A549 (cell line): ENCODE results near the gene NXPE3. TPM values are rescaled to one million over a fixed set of nuclear protein-coding genes. Genes with fewer than 3 reads are reported as not detected.

Experiments
- ATAC-seq, 2 experiments: fragments of 200-7000 bp in 1 of 2; fragments of >200 bp in 1 of 2; cut with Nextera tagmentation in 1 of 2; cut with Tn5 transposase in 1 of 2; 3 replicates each; pipeline versions ENCODE4 v1.8.0 to v1.9.1; 2018 to 2020; ENCODE audit warnings: mild to moderate bottlenecking in 1 of 2, moderate library complexity in 1 of 2
- CTCF ChIA-PET: fragments of 300-600 bp; sonication (Branson Sonifier 250); formaldehyde crosslinking; extraction: SDS; loops from one replicate; lab custom pipeline; 2021; ENCODE audit warnings: antibody characterized with exemption, inconsistent platforms; lab: Yijun Ruan, JAX
- POLR2A ChIA-PET: fragments of 350-600 bp; formaldehyde crosslinking; extraction: SDS; loops from one replicate; lab custom pipeline; 2021; ENCODE audit warnings: antibody characterized with exemption, inconsistent platforms; lab: Yijun Ruan, JAX
- DNase-seq, 2 experiments: peaks; one replicate each; pipeline versions ENCODE4 v3.0.0 to v3.0.0-alpha.2; 2011 to 2016; ENCODE audit warnings: low read depth in 1 of 2, low spot score in 1 of 2
- FAIRE-seq: peaks from 2 replicates; lab custom pipeline; 2011; peaks lifted over from hg19 to GRCh38; lab: Jason Lieb, UNC
- H3K27ac ChIP-seq, 2 experiments: fragments of >200 bp; sonication (Bioruptor Twin); formaldehyde crosslinking; 3 replicates each; pipeline ENCODE4 v1.5.1; 2016 to 2017
- H3K4me1 ChIP-seq: fragments of >200 bp; sonication (Bioruptor Twin); formaldehyde crosslinking; 3 replicates; pipeline ENCODE4 v1.6.1; 2016
- H3K4me2 ChIP-seq: fragments of >200 bp; sonication (Bioruptor Twin); formaldehyde crosslinking; 3 replicates; pipeline ENCODE4 v1.6.1; 2016
- H3K4me3 ChIP-seq: fragments of >200 bp; sonication (Bioruptor Twin); formaldehyde crosslinking; 3 replicates; pipeline ENCODE4 v1.5.1; 2016
- H3K9me3 ChIP-seq: fragments of >200 bp; sonication (Bioruptor Twin); formaldehyde crosslinking; 3 replicates; pipeline ENCODE4 v1.6.1; 2016
- ATOH8 ChIP-seq: fragments of 250-450 bp; sonication (Bioruptor Pico); IDR thresholded peaks from 2 replicates; pipeline ENCODE4 v1.5.0; 2020; ENCODE audit warnings: low read depth, mild to moderate bottlenecking, moderate library complexity
- BHLHE40 ChIP-seq: IDR thresholded peaks from 2 replicates; pipeline ENCODE4 v1.6.1; 2012; ENCODE audit warnings: low read depth, low read length, inconsistent platforms
- CBX2 ChIP-seq: fragments of 200-600 bp; sonication (generic); IDR thresholded peaks from 2 replicates; pipeline ENCODE4 v1.6.1; 2016; ENCODE audit warnings: low read depth, mild to moderate bottlenecking, borderline replicate concordance
- CBX8 ChIP-seq: fragments of 200-600 bp; sonication (generic); IDR thresholded peaks from 2 replicates; pipeline ENCODE4 v1.6.1; 2016
- CEBPB ChIP-seq, 2 experiments: fragments of >200 bp in 1 of 2; sonication (Bioruptor Twin) in 1 of 2; formaldehyde crosslinking in 1 of 2; IDR thresholded peaks; 2 replicates each; pipeline ENCODE4 v1.6.1; 2012 to 2016
- EHMT2 ChIP-seq: fragments of 200-600 bp; sonication (generic); IDR thresholded peaks from 2 replicates; pipeline ENCODE4 v1.6.1; 2016; ENCODE audit warnings: antibody characterized with exemption, low read depth, mild to moderate bottlenecking, moderate library complexity
- GATA3 ChIP-seq: IDR thresholded peaks from 2 replicates; pipeline ENCODE4 v1.6.1; 2012; ENCODE audit warnings: borderline replicate concordance
- HOXA7 ChIP-seq: fragments of 250-450 bp; sonication (Bioruptor Pico); IDR thresholded peaks from 2 replicates; pipeline ENCODE4 v1.5.0; 2020; ENCODE audit warnings: mild to moderate bottlenecking, moderate library complexity
- HOXB5 ChIP-seq: fragments of 250-450 bp; sonication (Bioruptor Pico); IDR thresholded peaks from 2 replicates; pipeline ENCODE4 v1.5.0; 2020; ENCODE audit warnings: mild to moderate bottlenecking, moderate library complexity
- MAX ChIP-seq: IDR thresholded peaks from 2 replicates; pipeline ENCODE4 v1.6.1; 2012
- MAZ ChIP-seq: fragments of 150-350 bp; IDR thresholded peaks from 2 replicates; pipeline ENCODE4 v1.6.1; 2014; ENCODE audit warnings: antibody characterized with exemption, low read depth, low read length, borderline replicate concordance
- MYC ChIP-seq: IDR thresholded peaks from 2 replicates; pipeline ENCODE4 v1.6.1; 2012; ENCODE audit warnings: mild to moderate bottlenecking, inconsistent platforms, low read length, improper control_type of control experiment, borderline replicate concordance
- NPAS2 ChIP-seq: fragments of 250-450 bp; sonication (Bioruptor Pico); IDR thresholded peaks from 2 replicates; pipeline ENCODE4 v1.8.0; 2022; ENCODE audit warnings: mild to moderate bottlenecking, moderate library complexity, borderline replicate concordance
- POLR2A ChIP-seq: IDR thresholded peaks from 2 replicates; pipeline ENCODE4 v1.6.1; 2012; ENCODE audit warnings: mild to moderate bottlenecking, low read length
- RAD21 ChIP-seq, 2 experiments: fragments of >200 bp in 1 of 2; sonication (Bioruptor Twin) in 1 of 2; formaldehyde crosslinking in 1 of 2; IDR thresholded peaks in 1 of 2; conservative IDR thresholded peaks in 1 of 2; 2 replicates in 1 of 2; 3 replicates in 1 of 2; pipeline ENCODE4 v1.6.1; 2012 to 2018; ENCODE audit warnings: inconsistent platforms in 1 of 2
- RARB ChIP-seq: fragments of 250-450 bp; sonication (Bioruptor Pico); IDR thresholded peaks from 2 replicates; pipeline ENCODE4 v1.8.0; 2021; ENCODE audit warnings: mild to moderate bottlenecking, moderate library complexity
- RCOR1 ChIP-seq: fragments of 150-350 bp; IDR thresholded peaks from 2 replicates; pipeline ENCODE4 v1.6.1; 2014; ENCODE audit warnings: antibody characterized with exemption, low read length, low read depth
- RNF2 ChIP-seq: fragments of 200-600 bp; sonication (generic); IDR thresholded peaks from 2 replicates; pipeline ENCODE4 v1.6.1; 2016; ENCODE audit warnings: low read depth, mild to moderate bottlenecking, antibody characterized with exemption, moderate library complexity, borderline replicate concordance
- SMC3 ChIP-seq: fragments of >200 bp; sonication (Bioruptor Twin); formaldehyde crosslinking; IDR thresholded peaks from 3 replicates; pipeline ENCODE4 v1.6.1; 2018; ENCODE audit warnings: inconsistent platforms
- USF2 ChIP-seq: fragments of 450-650 bp; IDR thresholded peaks from 2 replicates; pipeline ENCODE4 v1.6.1; 2014; ENCODE audit warnings: antibody characterized with exemption
- ZNF302 ChIP-seq: fragments of 250-450 bp; sonication (Bioruptor Pico); IDR thresholded peaks from 2 replicates; pipeline ENCODE4 v1.9.0; 2021; ENCODE audit warnings: inconsistent platforms, mild to moderate bottlenecking, moderate library complexity
- WGBS: methylation state at CpG from one replicate; pipeline ENCODE4 v1.1.6; 2017; ENCODE audit errors: missing lambda C conversion rate; 5-methylcytosine and 5-hydroxymethylcytosine counted together
- polyA plus RNA-seq, 4 experiments: library from polyadenylated mRNA; depleted of rRNA in 3 of 4; stranded (reverse); fragments of >200 nt; fragmentation: RNase III in 1 of 4; extraction: RNeasy Plus Mini Kit Qiagen cat#74134 plus additional on column Dnase treatment in 1 of 4; gene quantifications; 2 replicates in 3 of 4; 3 replicates in 1 of 4; pipeline ENCODE4 v1.2.3, GENCODE V29; 2011 to 2017

NXPE3 gene
- polyA plus RNA-seq, 2 of the 4 experiments (the other 2 are of a cell fraction) = 48.6 to 49.5 TPM

- peaks cover 12% of the 10 kb centered on the region for H3K4me1 ChIP-seq
- H3K4me3 ChIP-seq = no peak overlapping the region
- H3K9me3 ChIP-seq = no peaks in the 10 kb centered on the region
- TF ChIP-seq MAX = no peak
- no peak for TF ChIP-seq BHLHE40
- no peak for TF ChIP-seq SMC3
- no peak for TF ChIP-seq CBX2
- TF ChIP-seq POLR2A = no peak
- no peak for TF ChIP-seq ATOH8 (CRISPR knock-in tag)
- TF ChIP-seq ZNF302 (CRISPR knock-in tag) = no peak
- no peak for TF ChIP-seq RARB (CRISPR knock-in tag)
- TF ChIP-seq GATA3 = no peak
- TF ChIP-seq EHMT2 = no peak
- TF ChIP-seq HOXA7 (CRISPR knock-in tag) = no peak
- TF ChIP-seq, all 56 proteins: peak for 0
- ChIA-PET CTCF (interaction anchor here (1.0 to 3.8 kb wide), 2 partner anchors 9 to 406 kb away, joined by 3 to 22 read pairs; no protein-coding TSS in a partner anchor), POLR2A (no interaction called here)
- no peak for FAIRE-seq
- Histone ChIP-seq H3K4me2 (no peak overlapping the region), H3K27ac (no peak overlapping the region)
- no peak for DNase-seq
- no peak for ATAC-seq
- 94% methylated on average over 2 of the region's 2 CpGs for WGBS
Observed at GRCh38 chr3:101819649-101820206, 40.7 kb downstream of the NXPE3 start.

- no peak for DNase-seq
- ATAC-seq = no peak
- no peak overlapping the region for H3K4me2 ChIP-seq
- 95% methylated on average over 19 of the region's 19 CpGs for WGBS
- FAIRE-seq = no peak
- H3K27ac ChIP-seq = no peak overlapping the region
- H3K4me3 ChIP-seq = no peak overlapping the region
- H3K9me3 ChIP-seq = no peaks in the 10 kb centered on the region
- TF ChIP-seq CBX8 (no peak), MAZ (no peak), NPAS2 (CRISPR knock-in tag) (no peak), POLR2A (no peak), MAX (no peak), MYC (no peak), RAD21 (conservative IDR thresholded peaks at IDR 0.05 in 1 of 2, IDR thresholded peaks at IDR 0.05 in 1 of 2) (no peak), HOXB5 (no peak), RNF2 (no peak), RCOR1 (no peak)
- ChIA-PET CTCF (interaction anchor here (0.7 to 3.8 kb wide), 10 partner anchors 7 to 408 kb away, joined by 3 to 22 read pairs (median 3); partner anchors contain the start of gene NFKBIZ), POLR2A (interaction anchor here (1.7 kb wide), 1 partner anchor 28 kb away, joined by 6 read pairs; the partner anchor contains the start of gene NFKBIZ)
- peaks cover 22% of the 10 kb centered on the region for H3K4me1 ChIP-seq
Observed at GRCh38 chr3:101821503-101821902, 42.5 kb downstream of the NXPE3 start.

GRCh38 chr3:101823525-101823924 is 44.5 kb downstream of the NXPE3 start:
- Histone ChIP-seq H3K4me2 (no peak overlapping the region), H3K9me3 (no peaks in the 10 kb centered on the region), H3K27ac (peak overlapping the region in 1 of 2 experiments; percentile 30; a peak in 2 of 6 replicates), H3K4me1 (peaks cover 32% of the 10 kb centered on the region)
- FAIRE-seq = no peak
- DNase-seq = no peak
- no peak for ATAC-seq
- CTCF ChIA-PET = interaction anchor here (1.3 to 3.8 kb wide), 6 partner anchors 10 to 406 kb away, joined by 5 to 22 read pairs (median 8); no protein-coding TSS in a partner anchor
- POLR2A ChIA-PET = interaction anchor here (2.6 kb wide), 1 partner anchor 26 kb away, joined by 10 read pairs; the partner anchor contains the start of gene NFKBIZ
- TF ChIP-seq USF2 (no peak), CEBPB (IDR thresholded peaks at IDR 0.05) (peak in 1 of 2 experiments; percentile 27; a peak in 1 of 4 replicates)
- TF ChIP-seq, all 56 proteins: peak for 1
- H3K4me3 ChIP-seq = no peak overlapping the region
- 90% methylated on average over 5 of the region's 5 CpGs for WGBS
